ENCODE measurements around the gene ULK1.

Gene ULK1

DNA sequence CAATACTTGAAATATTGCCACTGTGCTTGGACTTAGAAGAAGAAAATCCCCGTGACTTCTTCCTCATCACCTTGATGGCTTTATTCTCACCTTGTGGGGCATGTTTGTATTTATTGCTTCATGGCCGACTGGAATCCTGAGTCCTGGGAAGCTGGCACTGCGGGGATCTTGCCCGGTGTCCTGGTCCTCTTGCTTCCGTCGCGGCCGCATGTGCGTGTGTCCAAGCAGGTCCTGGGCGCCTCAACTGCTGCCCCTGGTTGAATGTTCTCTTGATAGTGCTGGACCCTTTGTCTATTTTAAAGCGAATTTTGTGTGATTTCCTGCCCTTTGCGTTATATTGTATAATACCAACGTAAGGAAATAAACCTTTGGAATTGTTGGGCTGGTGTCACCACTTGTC is 28.4 kb downstream of the ULK1 start:
- TF ChIP-seq, protein P1, sequence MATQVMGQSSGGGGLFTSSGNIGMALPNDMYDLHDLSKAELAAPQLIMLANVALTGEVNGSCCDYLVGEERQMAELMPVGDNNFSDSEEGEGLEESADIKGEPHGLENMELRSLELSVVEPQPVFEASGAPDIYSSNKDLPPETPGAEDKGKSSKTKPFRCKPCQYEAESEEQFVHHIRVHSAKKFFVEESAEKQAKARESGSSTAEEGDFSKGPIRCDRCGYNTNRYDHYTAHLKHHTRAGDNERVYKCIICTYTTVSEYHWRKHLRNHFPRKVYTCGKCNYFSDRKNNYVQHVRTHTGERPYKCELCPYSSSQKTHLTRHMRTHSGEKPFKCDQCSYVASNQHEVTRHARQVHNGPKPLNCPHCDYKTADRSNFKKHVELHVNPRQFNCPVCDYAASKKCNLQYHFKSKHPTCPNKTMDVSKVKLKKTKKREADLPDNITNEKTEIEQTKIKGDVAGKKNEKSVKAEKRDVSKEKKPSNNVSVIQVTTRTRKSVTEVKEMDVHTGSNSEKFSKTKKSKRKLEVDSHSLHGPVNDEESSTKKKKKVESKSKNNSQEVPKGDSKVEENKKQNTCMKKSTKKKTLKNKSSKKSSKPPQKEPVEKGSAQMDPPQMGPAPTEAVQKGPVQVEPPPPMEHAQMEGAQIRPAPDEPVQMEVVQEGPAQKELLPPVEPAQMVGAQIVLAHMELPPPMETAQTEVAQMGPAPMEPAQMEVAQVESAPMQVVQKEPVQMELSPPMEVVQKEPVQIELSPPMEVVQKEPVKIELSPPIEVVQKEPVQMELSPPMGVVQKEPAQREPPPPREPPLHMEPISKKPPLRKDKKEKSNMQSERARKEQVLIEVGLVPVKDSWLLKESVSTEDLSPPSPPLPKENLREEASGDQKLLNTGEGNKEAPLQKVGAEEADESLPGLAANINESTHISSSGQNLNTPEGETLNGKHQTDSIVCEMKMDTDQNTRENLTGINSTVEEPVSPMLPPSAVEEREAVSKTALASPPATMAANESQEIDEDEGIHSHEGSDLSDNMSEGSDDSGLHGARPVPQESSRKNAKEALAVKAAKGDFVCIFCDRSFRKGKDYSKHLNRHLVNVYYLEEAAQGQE (IDR thresholded peaks at IDR 0.05; ENCODE audit: low read depth) = no peak
- TF ChIP-seq TEAD4 (IDR thresholded peaks at IDR 0.05) (no peak), ZBTB7A (IDR thresholded peaks at IDR 0.05; ENCODE audit: low read depth) (no peak), YY1 (IDR thresholded peaks at IDR 0.05; ENCODE audit: low read depth) (no peak), CEBPB (IDR thresholded peaks at IDR 0.05) (no peak), TCF12 (IDR thresholded peaks at IDR 0.05; ENCODE audit: low read depth) (no peak), RAD21 (IDR thresholded peaks at IDR 0.05; ENCODE audit: low read depth) (no peak), FOXM1 (IDR thresholded peaks at IDR 0.05; ENCODE audit: borderline replicate concordance, low read depth) (no peak), TAF1 (IDR thresholded peaks at IDR 0.05; ENCODE audit: low read depth) (no peak), EGR1 (IDR thresholded peaks at IDR 0.05) (no peak), EP300 (IDR thresholded peaks at IDR 0.05; ENCODE audit: borderline replicate concordance) (no peak), CREB1 (IDR thresholded peaks at IDR 0.05; ENCODE audit: low read depth) (no peak), NFIC (IDR thresholded peaks at IDR 0.05) (no peak)
- TF ChIP-seq, protein P2, sequence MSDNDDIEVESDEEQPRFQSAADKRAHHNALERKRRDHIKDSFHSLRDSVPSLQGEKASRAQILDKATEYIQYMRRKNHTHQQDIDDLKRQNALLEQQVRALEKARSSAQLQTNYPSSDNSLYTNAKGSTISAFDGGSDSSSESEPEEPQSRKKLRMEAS (IDR thresholded peaks at IDR 0.05) = no peak
- TF ChIP-seq, protein P3, sequence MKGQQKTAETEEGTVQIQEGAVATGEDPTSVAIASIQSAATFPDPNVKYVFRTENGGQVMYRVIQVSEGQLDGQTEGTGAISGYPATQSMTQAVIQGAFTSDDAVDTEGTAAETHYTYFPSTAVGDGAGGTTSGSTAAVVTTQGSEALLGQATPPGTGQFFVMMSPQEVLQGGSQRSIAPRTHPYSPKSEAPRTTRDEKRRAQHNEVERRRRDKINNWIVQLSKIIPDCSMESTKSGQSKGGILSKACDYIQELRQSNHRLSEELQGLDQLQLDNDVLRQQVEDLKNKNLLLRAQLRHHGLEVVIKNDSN (IDR thresholded peaks at IDR 0.05) = no peak

DNA sequence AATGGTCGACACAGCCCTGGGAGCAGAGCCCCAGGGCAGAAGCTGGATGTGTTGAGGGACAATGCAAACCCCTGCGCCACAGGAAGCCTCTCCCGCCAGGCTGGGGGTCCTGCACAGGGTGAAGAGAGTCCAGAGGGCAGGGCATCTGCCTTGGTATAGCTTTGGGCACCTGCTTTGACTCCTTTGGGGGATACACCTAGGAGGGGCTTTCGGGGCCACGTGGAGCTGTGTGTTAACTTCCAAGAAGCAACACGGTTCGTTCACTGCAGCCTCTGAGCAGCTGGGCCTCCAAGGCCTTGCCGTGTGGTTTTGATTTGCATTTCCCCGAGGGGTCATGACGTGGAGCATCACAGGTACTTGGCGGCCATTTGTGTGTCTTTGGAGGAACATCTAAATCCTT is 28.8 kb downstream of the ULK1 start:
- TF ChIP-seq TAF1 (IDR thresholded peaks at IDR 0.05; ENCODE audit: low read depth) = no peak
- no peak for TF ChIP-seq FOXM1 (IDR thresholded peaks at IDR 0.05; ENCODE audit: borderline replicate concordance, low read depth)
- TF ChIP-seq, protein P3 (IDR thresholded peaks at IDR 0.05) = no peak
- no peak for TF ChIP-seq ZBTB7A (IDR thresholded peaks at IDR 0.05; ENCODE audit: low read depth)
- no peak for TF ChIP-seq EGR1 (IDR thresholded peaks at IDR 0.05)
- TF ChIP-seq TCF12 (IDR thresholded peaks at IDR 0.05; ENCODE audit: low read depth) = no peak
- TF ChIP-seq, protein P2 (IDR thresholded peaks at IDR 0.05) = no peak
- TF ChIP-seq EP300 (IDR thresholded peaks at IDR 0.05; ENCODE audit: borderline replicate concordance) = no peak
- no peak for TF ChIP-seq NFIC (IDR thresholded peaks at IDR 0.05)
- TF ChIP-seq TEAD4 (IDR thresholded peaks at IDR 0.05) = no peak
- TF ChIP-seq CREB1 (IDR thresholded peaks at IDR 0.05; ENCODE audit: low read depth) = no peak

DNA sequence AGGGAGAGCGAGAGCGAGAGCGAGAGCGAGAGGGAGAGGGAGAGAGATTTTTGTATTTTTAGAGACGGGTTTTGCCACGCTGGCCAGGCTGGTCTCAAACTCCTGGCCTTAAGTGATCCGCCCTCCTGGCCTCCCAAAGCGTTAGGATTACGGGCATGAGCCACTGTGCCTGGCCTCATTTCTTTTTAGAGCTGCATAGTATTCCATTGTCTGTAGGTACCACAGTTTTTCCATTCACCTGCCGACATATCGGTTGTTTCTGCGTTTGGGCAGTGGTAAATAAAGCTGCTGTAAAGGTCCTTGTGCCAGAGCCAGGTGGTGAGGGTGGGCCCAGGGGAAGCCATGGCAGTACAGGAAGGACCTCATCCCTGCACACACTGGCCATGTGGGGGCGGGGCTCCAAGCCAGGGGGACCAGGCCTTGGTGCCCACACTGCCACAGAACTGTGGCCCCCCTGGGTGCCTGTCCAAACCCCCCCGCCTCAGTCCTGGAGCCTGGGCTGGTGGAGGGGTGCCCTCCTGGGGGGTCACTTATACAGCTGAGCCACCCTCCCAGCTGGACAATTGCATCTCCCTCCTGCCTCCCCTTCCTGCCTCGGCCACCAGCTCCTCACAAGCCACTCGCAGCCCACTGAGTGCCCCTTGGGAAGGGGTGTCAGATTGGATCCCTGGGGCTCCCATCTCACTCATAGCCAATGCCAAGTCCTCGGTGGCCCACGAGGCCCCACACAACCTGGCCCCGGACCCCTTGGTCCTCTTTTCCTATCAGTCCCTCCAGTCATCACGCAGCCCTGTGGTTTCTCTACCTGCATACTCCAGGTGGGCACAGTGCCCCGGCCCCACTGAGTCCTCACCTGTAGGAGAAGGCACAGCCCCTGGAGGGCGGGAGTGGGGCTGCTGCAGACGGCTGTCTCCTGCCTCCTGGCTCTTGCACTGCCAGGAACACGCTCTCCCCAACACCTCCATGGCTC is 33.0 kb downstream of the ULK1 start:
- TF ChIP-seq ZBTB7A (IDR thresholded peaks at IDR 0.05; ENCODE audit: low read depth) = no peak
- TF ChIP-seq TEAD4 (IDR thresholded peaks at IDR 0.05) = no peak
- no peak for TF ChIP-seq TAF1 (IDR thresholded peaks at IDR 0.05; ENCODE audit: low read depth)
- no peak for TF ChIP-seq EP300 (IDR thresholded peaks at IDR 0.05; ENCODE audit: borderline replicate concordance)
- TF ChIP-seq FOXM1 (IDR thresholded peaks at IDR 0.05; ENCODE audit: borderline replicate concordance, low read depth) = no peak
- no peak for TF ChIP-seq CEBPB (IDR thresholded peaks at IDR 0.05)
- TF ChIP-seq, protein P1 (IDR thresholded peaks at IDR 0.05; ENCODE audit: low read depth) = no peak
- TF ChIP-seq, protein P3 (IDR thresholded peaks at IDR 0.05) = no peak
- TF ChIP-seq CREB1 (IDR thresholded peaks at IDR 0.05; ENCODE audit: low read depth) = no peak
- TF ChIP-seq NFIC (IDR thresholded peaks at IDR 0.05) = no peak
- no peak for TF ChIP-seq RAD21 (IDR thresholded peaks at IDR 0.05; ENCODE audit: low read depth)
- TF ChIP-seq, protein P2 (IDR thresholded peaks at IDR 0.05) = no peak
- no peak for TF ChIP-seq EGR1 (IDR thresholded peaks at IDR 0.05)
- no peak for TF ChIP-seq TCF12 (IDR thresholded peaks at IDR 0.05; ENCODE audit: low read depth)
- TF ChIP-seq YY1 (IDR thresholded peaks at IDR 0.05; ENCODE audit: low read depth) = no peak

DNA sequence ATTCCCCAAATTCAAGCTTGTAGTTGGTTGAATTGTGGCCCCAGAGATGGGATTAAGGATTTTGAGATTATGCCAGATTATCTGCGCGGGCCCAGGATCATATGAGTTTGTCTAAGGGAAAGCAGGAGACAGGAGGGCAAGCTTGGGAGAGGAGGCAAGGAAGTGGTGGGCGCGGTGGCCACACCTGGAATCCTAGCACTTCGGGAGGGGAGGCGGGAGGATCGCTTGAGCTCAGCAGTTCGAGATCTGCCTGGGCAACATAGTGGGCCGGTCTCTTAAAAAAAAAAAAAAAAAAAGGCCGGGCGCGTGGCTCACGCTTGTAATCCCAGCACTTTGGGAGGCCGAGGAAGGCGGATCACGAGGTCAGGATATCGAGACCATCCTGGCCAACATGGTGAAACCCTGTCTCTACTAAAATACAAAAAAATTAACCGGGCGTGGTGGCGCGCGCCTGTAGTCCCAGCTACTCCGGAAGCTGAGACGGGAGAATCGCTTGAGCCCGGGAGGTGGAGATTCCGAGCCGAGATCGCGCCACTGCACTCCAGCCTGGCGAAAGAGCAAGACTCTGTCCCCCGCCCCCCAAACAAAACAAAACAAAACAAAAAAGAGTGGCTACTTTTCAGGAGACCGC is 33.8 kb downstream of the ULK1 start:
- TF ChIP-seq FOXM1 (IDR thresholded peaks at IDR 0.05; ENCODE audit: borderline replicate concordance, low read depth) (no peak), CREB1 (IDR thresholded peaks at IDR 0.05; ENCODE audit: low read depth) (no peak), CEBPB (IDR thresholded peaks at IDR 0.05) (no peak), ZBTB7A (IDR thresholded peaks at IDR 0.05; ENCODE audit: low read depth) (no peak), RAD21 (IDR thresholded peaks at IDR 0.05; ENCODE audit: low read depth) (no peak), TEAD4 (IDR thresholded peaks at IDR 0.05) (no peak), EGR1 (IDR thresholded peaks at IDR 0.05) (no peak), NFIC (IDR thresholded peaks at IDR 0.05) (no peak), TAF1 (IDR thresholded peaks at IDR 0.05; ENCODE audit: low read depth) (no peak), EP300 (IDR thresholded peaks at IDR 0.05; ENCODE audit: borderline replicate concordance) (no peak; the same call in 1 of the 2 replicates), YY1 (IDR thresholded peaks at IDR 0.05; ENCODE audit: low read depth) (no peak), TCF12 (IDR thresholded peaks at IDR 0.05; ENCODE audit: low read depth) (no peak)
- TF ChIP-seq, protein P1 (IDR thresholded peaks at IDR 0.05; ENCODE audit: low read depth) = no peak
- TF ChIP-seq, protein P3 (IDR thresholded peaks at IDR 0.05) = no peak
- TF ChIP-seq, protein P2 (IDR thresholded peaks at IDR 0.05) = no peak
